ENCODE results near the gene SELPLG.
"Not testable (repeated sequence)": the region's sequence is repeated elsewhere in the genome, so short reads cannot be mapped to it uniquely, and the experiment has no call there.

SELPLG gene

GRCh38 chr12:108668542-108668941 lies 34.8 kb upstream of the SELPLG start:
- no CpG with 5 or more reads among the region's 1 CpG for WGBS, 2 experiments (ENCODE audit: insufficient coverage in 2 of 2)
- H3K4me3 ChIP-seq (ENCODE audit: extremely low read depth, insufficient read depth, low read length, poor library complexity, severe bottlenecking) = no peak overlapping the region

GRCh38 chr12:108668063-108668462 lies 34.4 kb upstream of the SELPLG start:
- 95 to 97% methylated on average over 8 of the region's 8 CpGs for WGBS, 2 experiments (ENCODE audit: insufficient coverage in 2 of 2)
- Histone ChIP-seq H3K36me3 (ENCODE audit: control insufficient read depth, insufficient read depth, low read length) (peaks cover 20% of the 10 kb centered on the region), H3K9me3 (ENCODE audit: control insufficient read depth, low read length) (no peaks in the 10 kb centered on the region), H3K4me1 (ENCODE audit: control insufficient read depth, insufficient read depth, low read length, poor library complexity, severe bottlenecking) (peaks cover 45% of the 10 kb centered on the region), H3K4me3 (ENCODE audit: extremely low read depth, insufficient read depth, low read length, poor library complexity, severe bottlenecking) (no peak overlapping the region), H3K27ac (ENCODE audit: low read depth, low read length, severe bottlenecking) (no peak overlapping the region)

More at GRCh38 chr12:108668542-108668941, 34.8 kb upstream of the SELPLG start:
- Histone ChIP-seq H3K9me3 (ENCODE audit: control insufficient read depth, low read length) (no peaks in the 10 kb centered on the region), H3K36me3 (ENCODE audit: control insufficient read depth, insufficient read depth, low read length) (peaks cover 17% of the 10 kb centered on the region), H3K27ac (ENCODE audit: low read depth, low read length, severe bottlenecking) (no peak overlapping the region), H3K4me1 (ENCODE audit: control insufficient read depth, insufficient read depth, low read length, poor library complexity, severe bottlenecking) (peaks cover 45% of the 10 kb centered on the region)

GRCh38 chr12:108667349-108667748 lies 33.7 kb upstream of the SELPLG start:
- peak overlapping the region; percentile 34 for H3K27ac ChIP-seq (ENCODE audit: low read depth, low read length, severe bottlenecking)
- WGBS, 2 experiments (ENCODE audit: insufficient coverage in 2 of 2) = no CpG with 5 or more reads among the region's 2 CpGs
- peaks cover 18% of the 10 kb centered on the region for H3K36me3 ChIP-seq (ENCODE audit: control insufficient read depth, insufficient read depth, low read length)
- no peak overlapping the region for H3K4me3 ChIP-seq (ENCODE audit: extremely low read depth, insufficient read depth, low read length, poor library complexity, severe bottlenecking)
- no peaks in the 10 kb centered on the region for H3K9me3 ChIP-seq (ENCODE audit: control insufficient read depth, low read length)
- peaks cover 45% of the 10 kb centered on the region for H3K4me1 ChIP-seq (ENCODE audit: control insufficient read depth, insufficient read depth, low read length, poor library complexity, severe bottlenecking)

- Histone ChIP-seq H3K4me1 (ENCODE audit: control insufficient read depth, insufficient read depth, low read length, poor library complexity, severe bottlenecking) (peaks cover 45% of the 10 kb centered on the region), H3K9me3 (ENCODE audit: control insufficient read depth, low read length) (no peaks in the 10 kb centered on the region), H3K4me3 (ENCODE audit: extremely low read depth, insufficient read depth, low read length, poor library complexity, severe bottlenecking) (no peak overlapping the region), H3K27ac (ENCODE audit: low read depth, low read length, severe bottlenecking) (peak overlapping the region; percentile 84), H3K36me3 (ENCODE audit: control insufficient read depth, insufficient read depth, low read length) (peaks cover 20% of the 10 kb centered on the region)
- 55% methylated on average over 2 of the region's 3 CpGs; no CpG with 5 or more reads in 1 of the 2 experiments for WGBS, 2 experiments (ENCODE audit: insufficient coverage in 2 of 2)
Observed at GRCh38 chr12:108666401-108666881, 32.7 kb upstream of the SELPLG start.

DNA sequence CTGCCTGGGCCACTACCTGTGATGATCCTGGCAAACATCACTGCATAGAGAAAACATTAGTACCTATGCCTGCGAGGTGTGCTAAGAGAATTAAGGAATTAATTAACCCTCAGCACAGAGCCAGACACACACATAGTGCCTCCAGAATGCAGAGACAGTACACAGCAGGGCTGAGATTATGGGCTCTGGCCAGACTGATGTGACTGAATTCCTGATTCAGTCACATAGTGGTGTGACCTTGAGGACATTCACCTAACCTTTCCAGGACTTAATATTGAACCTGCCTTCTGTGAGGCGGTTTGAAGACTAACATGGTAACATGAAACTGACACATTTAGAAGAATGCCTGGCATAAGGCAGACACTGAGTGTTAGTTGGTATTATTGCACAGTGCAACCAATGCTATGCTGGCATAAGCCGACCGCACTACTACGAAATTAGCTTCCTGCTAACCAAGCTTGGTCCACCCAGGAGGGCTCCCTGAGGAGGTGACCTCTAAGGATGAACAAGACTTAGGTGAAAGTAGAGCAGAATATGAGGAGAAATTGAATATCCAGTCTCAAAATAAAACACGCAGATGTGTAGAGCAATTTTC lies 32.0 kb upstream of the SELPLG start:
- Histone ChIP-seq H3K27ac (ENCODE audit: low read depth, low read length, severe bottlenecking) (peak overlapping the region; percentile 84), H3K36me3 (ENCODE audit: control insufficient read depth, insufficient read depth, low read length) (peaks cover 24% of the 10 kb centered on the region), H3K4me1 (ENCODE audit: control insufficient read depth, insufficient read depth, low read length, poor library complexity, severe bottlenecking) (peaks cover 45% of the 10 kb centered on the region), H3K9me3 (ENCODE audit: control insufficient read depth, low read length) (no peaks in the 10 kb centered on the region), H3K4me3 (ENCODE audit: extremely low read depth, insufficient read depth, low read length, poor library complexity, severe bottlenecking) (no peak overlapping the region)
- 81 to 93% methylated on average over 2 to 6 of the region's 6 CpGs for WGBS, 2 experiments (ENCODE audit: insufficient coverage in 2 of 2)

DNA sequence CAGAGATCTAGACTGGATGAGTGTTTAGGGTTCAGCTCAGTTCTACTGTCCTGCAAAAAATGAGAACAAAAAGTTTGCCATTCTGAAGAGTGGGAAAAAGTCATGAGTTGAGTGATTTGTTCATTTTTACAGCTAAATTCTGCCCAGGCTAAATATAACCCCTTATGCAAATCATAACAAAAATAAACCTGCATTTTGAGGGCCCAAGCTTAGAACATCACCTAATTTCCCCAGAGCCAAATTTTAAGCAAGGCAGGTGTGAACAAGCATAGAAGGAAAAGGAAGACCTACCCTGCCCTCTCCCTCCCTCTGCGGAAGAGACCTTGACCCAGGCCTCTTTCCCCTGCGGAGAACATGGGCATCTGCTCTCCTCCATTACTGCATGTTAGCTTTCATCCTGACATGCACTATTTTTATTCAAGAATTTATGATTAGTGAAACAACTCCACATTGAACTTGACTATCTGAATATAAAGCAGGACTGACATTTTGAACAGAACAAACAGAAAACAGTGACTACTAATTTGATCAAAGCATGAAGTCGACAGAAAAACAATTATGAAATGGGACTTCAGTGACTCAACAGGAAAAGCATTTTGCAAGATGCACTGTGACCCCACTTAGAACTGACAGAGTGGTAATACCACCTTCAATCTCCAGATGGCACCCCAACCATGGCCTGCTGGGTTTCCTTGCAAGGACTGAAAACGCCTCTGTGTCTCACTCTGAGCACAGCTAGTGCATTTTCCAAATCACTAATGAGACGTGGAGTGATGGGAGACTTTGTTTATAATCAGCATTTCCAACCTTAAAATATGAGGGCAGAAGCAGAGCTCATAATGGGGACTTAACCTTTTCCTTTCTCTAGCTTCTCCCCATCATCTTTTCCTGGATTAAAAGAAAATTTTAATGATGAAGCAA lies 30.9 kb upstream of the SELPLG start:
- WGBS, 2 experiments (ENCODE audit: insufficient coverage in 2 of 2) = 10 to 33% methylated on average over 2 to 3 of the region's 5 CpGs
- Histone ChIP-seq H3K27ac (ENCODE audit: low read depth, low read length, severe bottlenecking) (peak overlapping the region; percentile 84), H3K9me3 (ENCODE audit: control insufficient read depth, low read length) (no peaks in the 10 kb centered on the region), H3K36me3 (ENCODE audit: control insufficient read depth, insufficient read depth, low read length) (peaks cover 35% of the 10 kb centered on the region), H3K4me1 (ENCODE audit: control insufficient read depth, insufficient read depth, low read length, poor library complexity, severe bottlenecking) (peaks cover 47% of the 10 kb centered on the region), H3K4me3 (ENCODE audit: extremely low read depth, insufficient read depth, low read length, poor library complexity, severe bottlenecking) (no peak overlapping the region)

- Histone ChIP-seq H3K9me3 (ENCODE audit: control insufficient read depth, low read length) (no peaks in the 10 kb centered on the region), H3K4me1 (ENCODE audit: control insufficient read depth, insufficient read depth, low read length, poor library complexity, severe bottlenecking) (peaks cover 42% of the 10 kb centered on the region), H3K36me3 (ENCODE audit: control insufficient read depth, insufficient read depth, low read length) (peaks cover 46% of the 10 kb centered on the region), H3K4me3 (ENCODE audit: extremely low read depth, insufficient read depth, low read length, poor library complexity, severe bottlenecking) (no peak overlapping the region), H3K27ac (ENCODE audit: low read depth, low read length, severe bottlenecking) (no peak overlapping the region)
- 96 to 100% methylated on average over 2 of the region's 4 CpGs for WGBS, 2 experiments (ENCODE audit: insufficient coverage in 2 of 2)
Observed at GRCh38 chr12:108663324-108664015, 29.8 kb upstream of the SELPLG start.

- 100% methylated on average over 1 of the region's 4 CpGs; no CpG with 5 or more reads in 1 of the 2 experiments for WGBS, 2 experiments (ENCODE audit: insufficient coverage in 2 of 2)
- H3K9me3 ChIP-seq (ENCODE audit: control insufficient read depth, low read length) = not testable (repeated sequence)
Observed at GRCh38 chr12:108658115-108658514, 24.4 kb upstream of the SELPLG start.

GRCh38 chr12:108657130-108657745 lies 23.5 kb upstream of the SELPLG start:
- Histone ChIP-seq H3K4me1 (ENCODE audit: control insufficient read depth, insufficient read depth, low read length, poor library complexity, severe bottlenecking) (peaks cover 2% of the 10 kb centered on the region), H3K27ac (ENCODE audit: low read depth, low read length, severe bottlenecking) (no peak overlapping the region), H3K36me3 (ENCODE audit: control insufficient read depth, insufficient read depth, low read length) (peaks cover 90% of the 10 kb centered on the region), H3K4me3 (ENCODE audit: extremely low read depth, insufficient read depth, low read length, poor library complexity, severe bottlenecking) (no peak overlapping the region), H3K9me3 (ENCODE audit: control insufficient read depth, low read length) (no peaks in the 10 kb centered on the region)
- WGBS, 2 experiments (ENCODE audit: insufficient coverage in 2 of 2) = 94 to 97% methylated on average over 7 of the region's 10 CpGs

More at GRCh38 chr12:108658115-108658514, 24.4 kb upstream of the SELPLG start:
- not testable (repeated sequence) for H3K4me3 ChIP-seq (ENCODE audit: extremely low read depth, insufficient read depth, low read length, poor library complexity, severe bottlenecking); H3K27ac ChIP-seq (ENCODE audit: low read depth, low read length, severe bottlenecking); H3K4me1 ChIP-seq (ENCODE audit: control insufficient read depth, insufficient read depth, low read length, poor library complexity, severe bottlenecking)
- H3K36me3 ChIP-seq (ENCODE audit: control insufficient read depth, insufficient read depth, low read length) = peaks cover 86% of the 10 kb centered on the region

DNA sequence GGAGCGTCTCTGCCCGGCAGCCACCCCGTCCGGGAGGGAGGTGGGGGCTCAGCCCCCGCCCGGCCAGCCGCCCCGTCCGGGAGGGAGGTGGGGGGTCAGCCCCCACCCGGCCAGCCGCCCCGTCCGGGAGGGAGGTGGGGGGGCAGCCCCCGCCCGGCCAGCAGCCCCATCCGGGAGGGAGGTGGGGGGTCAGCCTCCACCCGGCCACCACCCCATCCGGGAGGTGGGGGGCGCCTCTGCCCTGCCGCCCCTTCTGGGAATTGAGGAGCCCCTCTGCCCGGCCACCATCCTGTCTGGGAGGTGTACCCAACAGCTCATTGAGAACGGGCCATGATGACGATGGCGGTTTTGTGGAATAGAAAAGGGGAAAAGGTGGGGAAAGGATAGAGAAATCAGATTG lies 22.6 kb upstream of the SELPLG start:
- H3K9me3 ChIP-seq (ENCODE audit: control insufficient read depth, low read length); H3K4me1 ChIP-seq (ENCODE audit: control insufficient read depth, insufficient read depth, low read length, poor library complexity, severe bottlenecking); H3K27ac ChIP-seq (ENCODE audit: low read depth, low read length, severe bottlenecking); H3K4me3 ChIP-seq (ENCODE audit: extremely low read depth, insufficient read depth, low read length, poor library complexity, severe bottlenecking): not testable (repeated sequence)
- WGBS, 2 experiments (ENCODE audit: insufficient coverage in 2 of 2) = 95 to 99% methylated on average over 11 to 14 of the region's 24 CpGs
- peaks cover 90% of the 10 kb centered on the region for H3K36me3 ChIP-seq (ENCODE audit: control insufficient read depth, insufficient read depth, low read length)

All from mesodermal cell (in vitro differentiated cells).